ENCODE data around the gene ARL14EPL. TPM values are rescaled to one million over a fixed set of nuclear protein-coding genes. Genes with fewer than 3 reads are reported as not detected.

The ARL14EPL gene
- total RNA-seq, 1 experiment from 2014 or later = not detected

DNA sequence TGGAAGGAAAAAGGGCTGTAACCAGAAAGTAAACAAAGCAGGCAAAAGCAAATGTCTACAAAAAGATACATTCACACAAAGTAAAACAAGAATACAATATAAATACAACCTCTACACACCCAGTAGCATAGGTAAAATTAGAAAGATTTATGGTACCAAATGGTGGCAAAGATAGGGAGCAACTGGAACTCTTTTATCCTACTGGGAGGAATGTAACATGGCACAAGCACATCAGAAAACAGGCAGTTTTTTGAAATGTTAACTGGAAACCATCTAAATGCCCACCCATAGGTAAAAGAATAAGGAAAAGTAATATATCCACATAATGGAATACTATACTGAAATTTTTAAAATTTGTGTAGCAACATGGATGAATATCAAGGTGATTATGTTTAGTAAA, 8.7 kb upstream of the ARL14EPL start (continued):
- TF ChIP-seq, protein P1, sequence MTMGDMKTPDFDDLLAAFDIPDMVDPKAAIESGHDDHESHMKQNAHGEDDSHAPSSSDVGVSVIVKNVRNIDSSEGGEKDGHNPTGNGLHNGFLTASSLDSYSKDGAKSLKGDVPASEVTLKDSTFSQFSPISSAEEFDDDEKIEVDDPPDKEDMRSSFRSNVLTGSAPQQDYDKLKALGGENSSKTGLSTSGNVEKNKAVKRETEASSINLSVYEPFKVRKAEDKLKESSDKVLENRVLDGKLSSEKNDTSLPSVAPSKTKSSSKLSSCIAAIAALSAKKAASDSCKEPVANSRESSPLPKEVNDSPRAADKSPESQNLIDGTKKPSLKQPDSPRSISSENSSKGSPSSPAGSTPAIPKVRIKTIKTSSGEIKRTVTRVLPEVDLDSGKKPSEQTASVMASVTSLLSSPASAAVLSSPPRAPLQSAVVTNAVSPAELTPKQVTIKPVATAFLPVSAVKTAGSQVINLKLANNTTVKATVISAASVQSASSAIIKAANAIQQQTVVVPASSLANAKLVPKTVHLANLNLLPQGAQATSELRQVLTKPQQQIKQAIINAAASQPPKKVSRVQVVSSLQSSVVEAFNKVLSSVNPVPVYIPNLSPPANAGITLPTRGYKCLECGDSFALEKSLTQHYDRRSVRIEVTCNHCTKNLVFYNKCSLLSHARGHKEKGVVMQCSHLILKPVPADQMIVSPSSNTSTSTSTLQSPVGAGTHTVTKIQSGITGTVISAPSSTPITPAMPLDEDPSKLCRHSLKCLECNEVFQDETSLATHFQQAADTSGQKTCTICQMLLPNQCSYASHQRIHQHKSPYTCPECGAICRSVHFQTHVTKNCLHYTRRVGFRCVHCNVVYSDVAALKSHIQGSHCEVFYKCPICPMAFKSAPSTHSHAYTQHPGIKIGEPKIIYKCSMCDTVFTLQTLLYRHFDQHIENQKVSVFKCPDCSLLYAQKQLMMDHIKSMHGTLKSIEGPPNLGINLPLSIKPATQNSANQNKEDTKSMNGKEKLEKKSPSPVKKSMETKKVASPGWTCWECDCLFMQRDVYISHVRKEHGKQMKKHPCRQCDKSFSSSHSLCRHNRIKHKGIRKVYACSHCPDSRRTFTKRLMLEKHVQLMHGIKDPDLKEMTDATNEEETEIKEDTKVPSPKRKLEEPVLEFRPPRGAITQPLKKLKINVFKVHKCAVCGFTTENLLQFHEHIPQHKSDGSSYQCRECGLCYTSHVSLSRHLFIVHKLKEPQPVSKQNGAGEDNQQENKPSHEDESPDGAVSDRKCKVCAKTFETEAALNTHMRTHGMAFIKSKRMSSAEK (CRISPR knock-in tag; IDR thresholded peaks at IDR 0.05; ENCODE audit: borderline replicate concordance) = no peak

DNA sequence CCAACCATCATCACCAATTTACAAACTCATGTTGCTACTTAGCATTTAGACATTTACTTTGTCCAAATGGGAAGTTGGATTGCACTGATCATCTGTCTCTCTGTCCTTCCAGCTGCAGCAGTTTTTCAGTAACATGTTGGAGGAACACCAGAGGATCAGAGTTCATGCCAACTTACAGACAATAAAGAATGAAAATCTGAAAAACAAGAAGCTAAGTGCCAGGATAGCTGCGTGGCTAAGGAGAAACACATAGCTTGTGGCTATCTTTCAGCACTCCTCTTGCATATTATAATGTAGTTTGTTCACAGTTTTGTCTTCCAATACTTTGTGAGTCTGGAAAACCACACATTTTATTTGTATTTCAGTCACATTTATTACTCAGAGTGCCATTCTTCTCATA, 6.4 kb upstream of the ARL14EPL start:
- no peaks in the 10 kb centered on the region for H3K36me3 Mint-ChIP-seq
- no peaks in the 10 kb centered on the region; the same call in 1 of the 2 replicates for H3K27me3 Mint-ChIP-seq (ENCODE audit: low read depth)
- ATAC-seq = no peak
- H3K27ac Mint-ChIP-seq = no peak overlapping the region
- CTCF ChIA-PET = no interaction called here
- H3K9me3 Mint-ChIP-seq = peaks cover 6% of the 10 kb centered on the region; the same call in 1 of the 2 replicates
- TF ChIP-seq EMX1 (CRISPR knock-in tag; IDR thresholded peaks at IDR 0.05) (no peak), ZNF232 (CRISPR knock-in tag; IDR thresholded peaks at IDR 0.05) (no peak), NFATC4 (CRISPR knock-in tag; IDR thresholded peaks at IDR 0.05) (no peak), ZNF263 (CRISPR knock-in tag; IDR thresholded peaks at IDR 0.05; ENCODE audit: low read depth) (no peak), RORB (CRISPR knock-in tag; IDR thresholded peaks at IDR 0.05) (no peak)
- TF ChIP-seq, protein P2, sequence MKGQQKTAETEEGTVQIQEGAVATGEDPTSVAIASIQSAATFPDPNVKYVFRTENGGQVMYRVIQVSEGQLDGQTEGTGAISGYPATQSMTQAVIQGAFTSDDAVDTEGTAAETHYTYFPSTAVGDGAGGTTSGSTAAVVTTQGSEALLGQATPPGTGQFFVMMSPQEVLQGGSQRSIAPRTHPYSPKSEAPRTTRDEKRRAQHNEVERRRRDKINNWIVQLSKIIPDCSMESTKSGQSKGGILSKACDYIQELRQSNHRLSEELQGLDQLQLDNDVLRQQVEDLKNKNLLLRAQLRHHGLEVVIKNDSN (CRISPR knock-in tag; IDR thresholded peaks at IDR 0.05) = no peak
- TF ChIP-seq, protein P3, sequence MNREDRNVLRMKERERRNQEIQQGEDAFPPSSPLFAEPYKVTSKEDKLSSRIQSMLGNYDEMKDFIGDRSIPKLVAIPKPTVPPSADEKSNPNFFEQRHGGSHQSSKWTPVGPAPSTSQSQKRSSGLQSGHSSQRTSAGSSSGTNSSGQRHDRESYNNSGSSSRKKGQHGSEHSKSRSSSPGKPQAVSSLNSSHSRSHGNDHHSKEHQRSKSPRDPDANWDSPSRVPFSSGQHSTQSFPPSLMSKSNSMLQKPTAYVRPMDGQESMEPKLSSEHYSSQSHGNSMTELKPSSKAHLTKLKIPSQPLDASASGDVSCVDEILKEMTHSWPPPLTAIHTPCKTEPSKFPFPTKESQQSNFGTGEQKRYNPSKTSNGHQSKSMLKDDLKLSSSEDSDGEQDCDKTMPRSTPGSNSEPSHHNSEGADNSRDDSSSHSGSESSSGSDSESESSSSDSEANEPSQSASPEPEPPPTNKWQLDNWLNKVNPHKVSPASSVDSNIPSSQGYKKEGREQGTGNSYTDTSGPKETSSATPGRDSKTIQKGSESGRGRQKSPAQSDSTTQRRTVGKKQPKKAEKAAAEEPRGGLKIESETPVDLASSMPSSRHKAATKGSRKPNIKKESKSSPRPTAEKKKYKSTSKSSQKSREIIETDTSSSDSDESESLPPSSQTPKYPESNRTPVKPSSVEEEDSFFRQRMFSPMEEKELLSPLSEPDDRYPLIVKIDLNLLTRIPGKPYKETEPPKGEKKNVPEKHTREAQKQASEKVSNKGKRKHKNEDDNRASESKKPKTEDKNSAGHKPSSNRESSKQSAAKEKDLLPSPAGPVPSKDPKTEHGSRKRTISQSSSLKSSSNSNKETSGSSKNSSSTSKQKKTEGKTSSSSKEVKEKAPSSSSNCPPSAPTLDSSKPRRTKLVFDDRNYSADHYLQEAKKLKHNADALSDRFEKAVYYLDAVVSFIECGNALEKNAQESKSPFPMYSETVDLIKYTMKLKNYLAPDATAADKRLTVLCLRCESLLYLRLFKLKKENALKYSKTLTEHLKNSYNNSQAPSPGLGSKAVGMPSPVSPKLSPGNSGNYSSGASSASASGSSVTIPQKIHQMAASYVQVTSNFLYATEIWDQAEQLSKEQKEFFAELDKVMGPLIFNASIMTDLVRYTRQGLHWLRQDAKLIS (CRISPR knock-in tag; IDR thresholded peaks at IDR 0.05; ENCODE audit: borderline replicate concordance) = no peak
- TF ChIP-seq, protein P4, sequence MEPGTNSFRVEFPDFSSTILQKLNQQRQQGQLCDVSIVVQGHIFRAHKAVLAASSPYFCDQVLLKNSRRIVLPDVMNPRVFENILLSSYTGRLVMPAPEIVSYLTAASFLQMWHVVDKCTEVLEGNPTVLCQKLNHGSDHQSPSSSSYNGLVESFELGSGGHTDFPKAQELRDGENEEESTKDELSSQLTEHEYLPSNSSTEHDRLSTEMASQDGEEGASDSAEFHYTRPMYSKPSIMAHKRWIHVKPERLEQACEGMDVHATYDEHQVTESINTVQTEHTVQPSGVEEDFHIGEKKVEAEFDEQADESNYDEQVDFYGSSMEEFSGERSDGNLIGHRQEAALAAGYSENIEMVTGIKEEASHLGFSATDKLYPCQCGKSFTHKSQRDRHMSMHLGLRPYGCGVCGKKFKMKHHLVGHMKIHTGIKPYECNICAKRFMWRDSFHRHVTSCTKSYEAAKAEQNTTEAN (CRISPR knock-in tag; IDR thresholded peaks at IDR 0.05) = no peak
- TF ChIP-seq, protein P5, sequence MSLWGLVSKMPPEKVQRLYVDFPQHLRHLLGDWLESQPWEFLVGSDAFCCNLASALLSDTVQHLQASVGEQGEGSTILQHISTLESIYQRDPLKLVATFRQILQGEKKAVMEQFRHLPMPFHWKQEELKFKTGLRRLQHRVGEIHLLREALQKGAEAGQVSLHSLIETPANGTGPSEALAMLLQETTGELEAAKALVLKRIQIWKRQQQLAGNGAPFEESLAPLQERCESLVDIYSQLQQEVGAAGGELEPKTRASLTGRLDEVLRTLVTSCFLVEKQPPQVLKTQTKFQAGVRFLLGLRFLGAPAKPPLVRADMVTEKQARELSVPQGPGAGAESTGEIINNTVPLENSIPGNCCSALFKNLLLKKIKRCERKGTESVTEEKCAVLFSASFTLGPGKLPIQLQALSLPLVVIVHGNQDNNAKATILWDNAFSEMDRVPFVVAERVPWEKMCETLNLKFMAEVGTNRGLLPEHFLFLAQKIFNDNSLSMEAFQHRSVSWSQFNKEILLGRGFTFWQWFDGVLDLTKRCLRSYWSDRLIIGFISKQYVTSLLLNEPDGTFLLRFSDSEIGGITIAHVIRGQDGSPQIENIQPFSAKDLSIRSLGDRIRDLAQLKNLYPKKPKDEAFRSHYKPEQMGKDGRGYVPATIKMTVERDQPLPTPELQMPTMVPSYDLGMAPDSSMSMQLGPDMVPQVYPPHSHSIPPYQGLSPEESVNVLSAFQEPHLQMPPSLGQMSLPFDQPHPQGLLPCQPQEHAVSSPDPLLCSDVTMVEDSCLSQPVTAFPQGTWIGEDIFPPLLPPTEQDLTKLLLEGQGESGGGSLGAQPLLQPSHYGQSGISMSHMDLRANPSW (CRISPR knock-in tag; conservative IDR thresholded peaks at IDR 0.05; ENCODE audit: low read depth) = no peak
- H3K4me1 Mint-ChIP-seq = no peaks in the 10 kb centered on the region
- H3K4me3 Mint-ChIP-seq = no peak overlapping the region
- no peak for DNase-seq (ENCODE audit: low spot score)
- POLR2A ChIA-PET = no interaction called here

DNA sequence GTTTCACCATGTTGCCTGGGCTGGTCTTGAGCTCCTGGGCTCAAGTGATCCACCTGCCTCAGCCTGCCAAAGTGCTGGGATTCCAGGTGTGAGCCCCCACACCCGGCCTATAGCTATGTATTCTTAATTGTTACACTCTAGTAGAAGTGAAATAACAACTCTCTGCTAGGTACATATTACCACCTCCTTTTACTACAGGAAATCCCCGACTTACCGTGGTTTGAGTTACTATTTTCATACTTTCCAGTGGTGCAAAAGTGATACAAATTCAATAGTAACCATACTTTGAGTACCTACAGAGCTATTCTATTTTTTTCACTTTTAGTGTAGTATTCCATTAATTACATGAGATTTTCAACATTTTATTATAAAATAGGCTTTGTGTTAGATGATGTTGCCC, 719 bp downstream of the ARL14EPL start:
- Mint-ChIP-seq H3K36me3 (no peaks in the 10 kb centered on the region), H3K4me3 (no peak overlapping the region), H3K27me3 (ENCODE audit: low read depth) (no peaks in the 10 kb centered on the region; the same call in 1 of the 2 replicates), H3K4me1 (peaks cover 16% of the 10 kb centered on the region), H3K9me3 (no peaks in the 10 kb centered on the region), H3K27ac (no peak overlapping the region)
- DNase-seq (ENCODE audit: low spot score) (no peak), ATAC-seq (no peak)
- ChIA-PET CTCF (no interaction called here), POLR2A (no interaction called here)
- TF ChIP-seq, protein P6, sequence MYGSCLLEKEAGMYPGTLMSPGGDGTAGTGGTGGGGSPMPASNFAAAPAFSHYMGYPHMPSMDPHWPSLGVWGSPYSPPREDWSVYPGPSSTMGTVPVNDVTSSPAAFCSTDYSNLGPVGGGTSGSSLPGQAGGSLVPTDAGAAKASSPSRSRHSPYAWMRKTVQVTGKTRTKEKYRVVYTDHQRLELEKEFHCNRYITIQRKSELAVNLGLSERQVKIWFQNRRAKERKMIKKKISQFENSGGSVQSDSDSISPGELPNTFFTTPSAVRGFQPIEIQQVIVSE (CRISPR knock-in tag; IDR thresholded peaks at IDR 0.05; ENCODE audit: borderline replicate concordance) = no peak
- TF ChIP-seq, protein P7, sequence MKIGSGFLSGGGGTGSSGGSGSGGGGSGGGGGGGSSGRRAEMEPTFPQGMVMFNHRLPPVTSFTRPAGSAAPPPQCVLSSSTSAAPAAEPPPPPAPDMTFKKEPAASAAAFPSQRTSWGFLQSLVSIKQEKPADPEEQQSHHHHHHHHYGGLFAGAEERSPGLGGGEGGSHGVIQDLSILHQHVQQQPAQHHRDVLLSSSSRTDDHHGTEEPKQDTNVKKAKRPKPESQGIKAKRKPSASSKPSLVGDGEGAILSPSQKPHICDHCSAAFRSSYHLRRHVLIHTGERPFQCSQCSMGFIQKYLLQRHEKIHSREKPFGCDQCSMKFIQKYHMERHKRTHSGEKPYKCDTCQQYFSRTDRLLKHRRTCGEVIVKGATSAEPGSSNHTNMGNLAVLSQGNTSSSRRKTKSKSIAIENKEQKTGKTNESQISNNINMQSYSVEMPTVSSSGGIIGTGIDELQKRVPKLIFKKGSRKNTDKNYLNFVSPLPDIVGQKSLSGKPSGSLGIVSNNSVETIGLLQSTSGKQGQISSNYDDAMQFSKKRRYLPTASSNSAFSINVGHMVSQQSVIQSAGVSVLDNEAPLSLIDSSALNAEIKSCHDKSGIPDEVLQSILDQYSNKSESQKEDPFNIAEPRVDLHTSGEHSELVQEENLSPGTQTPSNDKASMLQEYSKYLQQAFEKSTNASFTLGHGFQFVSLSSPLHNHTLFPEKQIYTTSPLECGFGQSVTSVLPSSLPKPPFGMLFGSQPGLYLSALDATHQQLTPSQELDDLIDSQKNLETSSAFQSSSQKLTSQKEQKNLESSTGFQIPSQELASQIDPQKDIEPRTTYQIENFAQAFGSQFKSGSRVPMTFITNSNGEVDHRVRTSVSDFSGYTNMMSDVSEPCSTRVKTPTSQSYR (CRISPR knock-in tag; IDR thresholded peaks at IDR 0.05) = no peak
- TF ChIP-seq CREM (CRISPR knock-in tag; IDR thresholded peaks at IDR 0.05) = no peak
- no peak for TF ChIP-seq FOXJ3 (CRISPR knock-in tag; IDR thresholded peaks at IDR 0.05; ENCODE audit: borderline replicate concordance)
- no peak for TF ChIP-seq TP53 (CRISPR knock-in tag; IDR thresholded peaks at IDR 0.05)
- TF ChIP-seq NR3C1 (CRISPR knock-in tag; conservative IDR thresholded peaks at IDR 0.05; ENCODE audit: low read depth) = no peak
- no peak for TF ChIP-seq MYBL2 (CRISPR knock-in tag; IDR thresholded peaks at IDR 0.05)
